ENCODE data around the gene NR5A1. TPM values are rescaled to one million over a fixed set of nuclear protein-coding genes. Genes with fewer than 3 reads are reported as not detected.

NR5A1 gene
- total RNA-seq, 1 donor from 2014 or later: 1.2 TPM

DNA sequence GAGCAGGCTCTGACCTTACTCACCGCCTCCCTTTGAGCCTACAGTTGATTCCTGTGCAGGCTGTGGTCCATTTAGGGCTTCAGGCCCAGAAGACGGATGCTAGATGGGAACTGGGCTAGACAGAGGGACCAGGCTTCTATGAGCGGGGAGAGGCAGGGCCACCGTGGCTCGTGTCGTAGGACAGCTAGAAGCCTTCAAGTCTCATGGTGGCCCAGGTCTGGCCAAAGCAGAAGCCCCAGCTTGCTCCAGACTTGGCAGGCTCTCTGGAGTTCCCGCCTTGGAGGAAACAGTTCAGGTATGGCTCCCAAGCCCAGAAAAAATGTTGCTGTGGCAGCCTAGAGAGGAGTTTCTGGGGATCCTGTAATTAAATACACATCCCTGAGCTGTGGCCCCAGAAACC, 10.9 kb upstream of the NR5A1 start:
- H3K4me3 Mint-ChIP-seq (ENCODE audit: unreplicated experiment): no peak overlapping the region
- peaks cover 26% of the 10 kb centered on the region for H3K36me3 Mint-ChIP-seq (ENCODE audit: low read depth, unreplicated experiment)
- no peak for TF ChIP-seq CTCF (IDR thresholded peaks at IDR 0.05; ENCODE audit: unreplicated experiment)
- no peak overlapping the region for H3K27ac Mint-ChIP-seq (ENCODE audit: unreplicated experiment)
- H3K27me3 Mint-ChIP-seq (ENCODE audit: unreplicated experiment): peaks cover 4% of the 10 kb centered on the region
- no peak for DNase-seq (ENCODE audit: low spot score)
- peaks cover 30% of the 10 kb centered on the region for H3K4me1 Mint-ChIP-seq (ENCODE audit: unreplicated experiment)
- H3K9me3 Mint-ChIP-seq (ENCODE audit: unreplicated experiment): no peaks in the 10 kb centered on the region

- Mint-ChIP-seq H3K4me3 (ENCODE audit: unreplicated experiment) (no peak overlapping the region), H3K27ac (ENCODE audit: unreplicated experiment) (no peak overlapping the region), H3K27me3 (ENCODE audit: unreplicated experiment) (peaks cover 5% of the 10 kb centered on the region), H3K4me1 (ENCODE audit: unreplicated experiment) (peaks cover 34% of the 10 kb centered on the region), H3K36me3 (ENCODE audit: low read depth, unreplicated experiment) (peaks cover 28% of the 10 kb centered on the region), H3K9me3 (ENCODE audit: unreplicated experiment) (no peaks in the 10 kb centered on the region)
- TF ChIP-seq CTCF (IDR thresholded peaks at IDR 0.05; ENCODE audit: unreplicated experiment): no peak
- no peak for DNase-seq (ENCODE audit: low spot score)
These were observed 10.4 kb upstream of the NR5A1 start for GRCh38 chr9:124517600-124517999.

- Mint-ChIP-seq H3K4me1 (ENCODE audit: unreplicated experiment) (peaks cover 50% of the 10 kb centered on the region), H3K4me3 (ENCODE audit: unreplicated experiment) (no peak overlapping the region), H3K9me3 (ENCODE audit: unreplicated experiment) (no peaks in the 10 kb centered on the region), H3K27ac (ENCODE audit: unreplicated experiment) (no peak overlapping the region), H3K36me3 (ENCODE audit: low read depth, unreplicated experiment) (peaks cover 13% of the 10 kb centered on the region), H3K27me3 (ENCODE audit: unreplicated experiment) (peaks cover 7% of the 10 kb centered on the region)
- DNase-seq (ENCODE audit: low spot score): no peak
- TF ChIP-seq CTCF (IDR thresholded peaks at IDR 0.05; ENCODE audit: unreplicated experiment): no peak
These were observed 7.7 kb upstream of the NR5A1 start for GRCh38 chr9:124514874-124515273.

DNA sequence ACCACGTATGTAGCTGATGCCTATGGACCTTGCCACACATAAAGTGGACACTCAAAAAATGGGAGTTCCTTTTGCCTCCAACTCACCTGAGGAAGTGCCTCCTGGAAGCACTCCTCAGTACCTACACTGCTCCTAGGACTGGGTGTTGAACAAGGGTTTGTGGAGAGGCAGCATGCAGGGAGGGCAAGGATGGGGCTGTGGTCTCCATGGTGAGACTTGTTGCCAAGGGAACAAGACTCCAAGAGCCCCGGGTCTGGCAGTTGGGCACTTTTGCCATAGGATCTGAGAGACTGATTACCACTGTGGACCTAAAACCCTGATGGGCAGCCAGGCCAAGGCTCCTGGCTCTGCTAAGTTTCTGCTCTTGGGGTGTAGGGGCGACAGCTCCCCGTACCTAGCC, 6.9 kb upstream of the NR5A1 start:
- Mint-ChIP-seq H3K9me3 (ENCODE audit: unreplicated experiment) (no peaks in the 10 kb centered on the region), H3K4me3 (ENCODE audit: unreplicated experiment) (no peak overlapping the region), H3K27ac (ENCODE audit: unreplicated experiment) (no peak overlapping the region), H3K4me1 (ENCODE audit: unreplicated experiment) (peaks cover 49% of the 10 kb centered on the region), H3K27me3 (ENCODE audit: unreplicated experiment) (peaks cover 7% of the 10 kb centered on the region), H3K36me3 (ENCODE audit: low read depth, unreplicated experiment) (peaks cover 13% of the 10 kb centered on the region)
- no peak for DNase-seq (ENCODE audit: low spot score)
- TF ChIP-seq CTCF (IDR thresholded peaks at IDR 0.05; ENCODE audit: unreplicated experiment): no peak

GRCh38 chr9:124513376-124513994, 6.3 kb upstream of the NR5A1 start:
- no peak for DNase-seq (ENCODE audit: low spot score)
- Mint-ChIP-seq H3K27ac (ENCODE audit: unreplicated experiment) (peak overlapping the region; percentile 57), H3K36me3 (ENCODE audit: low read depth, unreplicated experiment) (peaks cover 13% of the 10 kb centered on the region), H3K4me1 (ENCODE audit: unreplicated experiment) (peaks cover 47% of the 10 kb centered on the region), H3K9me3 (ENCODE audit: unreplicated experiment) (no peaks in the 10 kb centered on the region), H3K27me3 (ENCODE audit: unreplicated experiment) (peaks cover 7% of the 10 kb centered on the region), H3K4me3 (ENCODE audit: unreplicated experiment) (peak overlapping the region; percentile 24)
- TF ChIP-seq CTCF (IDR thresholded peaks at IDR 0.05; ENCODE audit: unreplicated experiment): no peak

All from endothelial cell (in vitro differentiated cells).